A673 (cell line): ENCODE measurements around the gene CCDC24. TPM values are rescaled to one million over a fixed set of nuclear protein-coding genes. Genes with fewer than 3 reads are reported as not detected.

Experiments
- BruUV-seq: library from RNA; stranded (reverse); fragments of 400-500 nt; replicated peaks from 2 replicates; lab custom pipeline; 2021; lab: Mats Ljungman, UMichigan
- CTCF ChIA-PET: fragments of 300-600 bp; sonication (Branson Sonifier 250); formaldehyde crosslinking; loops from one replicate; lab custom pipeline; 2022; ENCODE audit warnings: antibody characterized with exemption; lab: Charles Lee
- POLR2A ChIA-PET: fragments of 300-600 bp; sonication (Branson Sonifier 250); formaldehyde crosslinking; loops from one replicate; lab custom pipeline; 2022; ENCODE audit warnings: antibody characterized with exemption; ENCODE audit not compliant: low non-redundant PET; lab: Charles Lee
- DNase-seq: peaks from one replicate; pipeline ENCODE4 v3.0.0-alpha.2; 2015; ENCODE audit warnings: low spot score
- H3K27ac ChIP-seq: fragments of 200-600 bp; sonication (generic); 2 replicates; pipeline ENCODE4 v1.5.1; 2016; ENCODE audit warnings: mixed run types, low read depth, mild to moderate bottlenecking, mixed read lengths, antibody characterized with exemption, low read length; ENCODE audit not compliant: poor library complexity, severe bottlenecking
- H3K27me3 ChIP-seq: fragments of 200-600 bp; sonication (generic); replicated peaks from 2 replicates; pipeline ENCODE4 v1.6.1; 2017; ENCODE audit warnings: mixed run types, low read depth, mild to moderate bottlenecking, mixed read lengths, antibody characterized with exemption, low read length; ENCODE audit not compliant: insufficient read depth, poor library complexity
- H3K36me3 ChIP-seq: fragments of 200-600 bp; sonication (generic); 2 replicates; pipeline ENCODE4 v1.6.1; 2016; ENCODE audit warnings: mixed run types, mild to moderate bottlenecking, mixed read lengths, antibody characterized with exemption, low read length; ENCODE audit not compliant: insufficient read depth, poor library complexity, severe bottlenecking
- H3K4me1 ChIP-seq: fragments of 200-600 bp; sonication (generic); 2 replicates; pipeline ENCODE4 v1.6.1; 2017; ENCODE audit warnings: mixed run types, mild to moderate bottlenecking, mixed read lengths, antibody characterized with exemption, low read length; ENCODE audit not compliant: insufficient read depth, poor library complexity, severe bottlenecking
- H3K4me3 ChIP-seq: fragments of 200-600 bp; sonication (generic); 2 replicates; pipeline ENCODE4 v1.5.1; 2016; ENCODE audit warnings: low read depth, mixed run types, mild to moderate bottlenecking, mixed read lengths, low read length; ENCODE audit not compliant: poor library complexity, severe bottlenecking
- H3K9me3 ChIP-seq: fragments of 200-600 bp; sonication (generic); 2 replicates; pipeline ENCODE4 v1.6.1; 2016; ENCODE audit warnings: mixed run types, low read depth, mild to moderate bottlenecking, mixed read lengths, antibody characterized with exemption, low read length; ENCODE audit not compliant: poor library complexity, severe bottlenecking
- CTCF ChIP-seq: fragments of 300-800, 200-600 bp; sonication (generic); conservative IDR thresholded peaks from 2 replicates; pipeline ENCODE4 v1.5.1; 2017; ENCODE audit warnings: low read depth, mild to moderate bottlenecking, antibody characterized with exemption, low read length, moderate library complexity, mixed read lengths
- EZH2 ChIP-seq: fragments of 200-600 bp; sonication (generic); IDR thresholded peaks from 2 replicates; pipeline ENCODE4 v1.6.1; 2017; ENCODE audit warnings: borderline replicate concordance, low read depth, mild to moderate bottlenecking, mixed read lengths, antibody characterized with exemption, low read length; ENCODE audit not compliant: poor library complexity, severe bottlenecking
- intact Hi-C: fragments of 100-400 bp; cut with micrococcal nuclease; formaldehyde crosslinking; loops from one replicate; pipeline ENCODE4 v1.10.0; 2022; ENCODE audit not compliant: unreplicated experiment
- total RNA-seq: library from RNA; stranded (reverse); gene quantifications from 2 replicates; pipeline ENCODE4 v1.2.3, GENCODE V29; 2021

CCDC24 gene
- total RNA-seq, 1 experiment from 2014 or later = 5.6 TPM

- Histone ChIP-seq H3K4me3 (peak overlapping the region; percentile 92), H3K27ac (peak overlapping the region; percentile 99), H3K9me3 (no peaks in the 10 kb centered on the region), H3K27me3 (no peaks in the 10 kb centered on the region), H3K4me1 (peaks cover 19% of the 10 kb centered on the region), H3K36me3 (no peaks in the 10 kb centered on the region)
- TSS peak; percentile 22 for BruUV-seq
- no peak for DNase-seq
- intact Hi-C loops = no loop called here
- CTCF ChIA-PET = interaction anchor here (0.5 to 1.4 kb wide), 4 partner anchors 181 to 1026 kb away, joined by 3 to 10 read pairs (median 6); no protein-coding TSS in a partner anchor
- POLR2A ChIA-PET = no interaction called here
- TF ChIP-seq EZH2 (no peak), CTCF (no peak)
These were observed 44.1 kb upstream of the CCDC24 start for GRCh38 chr1:43947061-43947873.

GRCh38 chr1:43947874-43948437, 43.4 kb upstream of the CCDC24 start:
- intact Hi-C loops = no loop called here
- H3K27ac ChIP-seq = peak overlapping the region; percentile 99
- ChIA-PET CTCF (interaction anchor here (1.4 kb wide), 1 partner anchor 185 kb away, joined by 10 read pairs; no protein-coding TSS in a partner anchor), POLR2A (no interaction called here)
- no peaks in the 10 kb centered on the region for H3K36me3 ChIP-seq
- H3K4me1 ChIP-seq = peaks cover 19% of the 10 kb centered on the region
- peak overlapping the region; percentile 92 for H3K4me3 ChIP-seq
- DNase-seq = no peak
- no peaks in the 10 kb centered on the region for H3K9me3 ChIP-seq
- H3K27me3 ChIP-seq = no peaks in the 10 kb centered on the region
- TF ChIP-seq EZH2 (no peak), CTCF (no peak)
- no TSS peak for BruUV-seq

GRCh38 chr1:43949678-43950077, 41.7 kb upstream of the CCDC24 start:
- H3K9me3 ChIP-seq = no peaks in the 10 kb centered on the region
- ChIA-PET POLR2A (no interaction called here), CTCF (interaction anchor here (0.9 kb wide), 1 partner anchor 15 kb away, joined by 4 read pairs; no protein-coding TSS in a partner anchor)
- H3K36me3 ChIP-seq = no peaks in the 10 kb centered on the region
- DNase-seq = no peak
- no peaks in the 10 kb centered on the region for H3K27me3 ChIP-seq
- H3K4me1 ChIP-seq = peaks cover 19% of the 10 kb centered on the region
- intact Hi-C loops = no loop called here
- no peak overlapping the region for H3K27ac ChIP-seq
- BruUV-seq = no TSS peak
- no peak overlapping the region for H3K4me3 ChIP-seq
- TF ChIP-seq CTCF (no peak), EZH2 (no peak)
